HCT116 (cell line): Measurements from ENCODE around the gene MGAM2. TPM values are rescaled to one million over a fixed set of nuclear protein-coding genes. Genes with fewer than 3 reads are reported as not detected.

Experiments
- ATAC-seq: fragments of 200-7000 bp; cut with Tn5 transposase; 2 replicates; pipeline ENCODE4 v1.9.1; 2020; ENCODE audit warnings: mild to moderate bottlenecking, moderate library complexity
- BruUV-seq: library from RNA; stranded (reverse); fragments of 400-500 nt; replicated peaks from 2 replicates; lab custom pipeline; 2021; lab: Mats Ljungman, UMichigan
- CTCF ChIA-PET: fragments of 300-600 bp; sonication (Branson Sonifier 250); formaldehyde crosslinking; loops from one replicate; lab custom pipeline; 2021; ENCODE audit warnings: antibody characterized with exemption; lab: Charles Lee
- POLR2A ChIA-PET: fragments of 300-600, 350-600 bp; sonication (Branson Sonifier 250); formaldehyde crosslinking; loops from one replicate; lab custom pipeline; 2021; ENCODE audit warnings: antibody characterized with exemption; lab: Charles Lee
- RAD21 ChIA-PET, 2 experiments: fragments of 300-600 bp; sonication (Branson Sonifier 250); formaldehyde crosslinking; loops; one replicate each; lab custom pipeline; 2023; ENCODE audit warnings: low total read pairs in 2 of 2; ENCODE audit not compliant: uncharacterized antibody in 2 of 2, unreplicated experiment in 2 of 2, low non-redundant PET in 1 of 2; lab: Charles Lee
- DNase-seq: peaks from one replicate; pipeline ENCODE4 v3.0.0-alpha.2; 2010; ENCODE audit warnings: low read depth, low spot score
- H2AFZ ChIP-seq: fragments of 200-600 bp; shearing (Covaris generic), sonication (generic); 2 replicates; pipeline ENCODE4 v1.6.1; 2017; ENCODE audit warnings: low read depth, mixed run types, mixed read lengths, antibody characterized with exemption, low read length; ENCODE audit not compliant: poor library complexity, severe bottlenecking
- H3K27ac ChIP-seq: 2 replicates; pipeline ENCODE4 v1.5.1; 2012; ENCODE audit warnings: low read depth, low read length
- H3K27me3 ChIP-seq: fragments of 200-600 bp; sonication (generic); 2 replicates; pipeline ENCODE4 v1.6.1; 2016; ENCODE audit warnings: mixed run types, low read length, mixed read lengths; ENCODE audit not compliant: insufficient read depth
- H3K36me3 ChIP-seq, 2 experiments: fragments of 200-500 bp in 1 of 2; fragments of 200-600 bp in 1 of 2; sonication (Bioruptor generic) in 1 of 2; sonication (generic) in 1 of 2; 2 replicates each; pipeline versions ENCODE4 v1.5.1 to v1.6.1; 2014 to 2016; ENCODE audit warnings: low read length in 2 of 2, inconsistent platforms in 1 of 2, mixed read lengths in 1 of 2, mixed run types in 1 of 2; ENCODE audit not compliant: insufficient read depth in 2 of 2, control insufficient read depth in 1 of 2
- H3K4me1 ChIP-seq, 2 experiments: fragments of 200-600 bp in 1 of 2; sonication (generic) in 1 of 2; 2 replicates each; pipeline versions ENCODE4 v1.5.1 to v1.6.1; 2012 to 2017; ENCODE audit warnings: low read length in 2 of 2, inconsistent platforms in 1 of 2, mild to moderate bottlenecking in 1 of 2, mixed read lengths in 1 of 2, mixed run types in 1 of 2, moderate library complexity in 1 of 2; ENCODE audit not compliant: insufficient read depth in 2 of 2, control insufficient read depth in 1 of 2
- H3K4me2 ChIP-seq: fragments of 200-600 bp; sonication (generic); 2 replicates; pipeline ENCODE4 v1.6.1; 2017; ENCODE audit warnings: mixed run types, low read length, mixed read lengths
- H3K4me3 ChIP-seq, 2 experiments: fragments of 200-600 bp in 1 of 2; sonication (generic) in 1 of 2; replicated peaks in 1 of 2; 2 replicates each; pipeline ENCODE4 v1.5.1; 2011 to 2016; ENCODE audit warnings: low read length in 2 of 2, control low read depth in 1 of 2, low read depth in 1 of 2, mild to moderate bottlenecking in 1 of 2, mixed read lengths in 1 of 2, mixed run types in 1 of 2
- H3K79me2 ChIP-seq: fragments of 200-600 bp; sonication (generic); 2 replicates; pipeline ENCODE4 v1.6.1; 2017; ENCODE audit warnings: mild to moderate bottlenecking, mixed run types, low read length, moderate library complexity, mixed read lengths; ENCODE audit not compliant: insufficient read depth
- H3K9ac ChIP-seq: fragments of 200-600 bp; sonication (generic); 2 replicates; pipeline ENCODE4 v1.6.1; 2016; ENCODE audit warnings: low read length, mixed read lengths
- H3K9me2 ChIP-seq: fragments of 200-600 bp; sonication (generic), shearing (Covaris generic); 2 replicates; pipeline ENCODE4 v1.6.1; 2017; ENCODE audit warnings: mixed run types, mild to moderate bottlenecking, moderate library complexity; ENCODE audit not compliant: insufficient read depth
- H3K9me3 ChIP-seq, 2 experiments: fragments of 200-500 bp in 1 of 2; fragments of 200-600 bp in 1 of 2; sonication (Bioruptor generic) in 1 of 2; sonication (generic) in 1 of 2; 2 replicates each; pipeline ENCODE4 v1.6.1; 2014 to 2017; ENCODE audit warnings: low read length in 2 of 2, mixed read lengths in 2 of 2, inconsistent platforms in 1 of 2, low read depth in 1 of 2, mild to moderate bottlenecking in 1 of 2, mixed run types in 1 of 2, moderate library complexity in 1 of 2; ENCODE audit not compliant: control insufficient read depth in 1 of 2, insufficient read depth in 1 of 2
- H4K20me1 ChIP-seq: fragments of 200-600 bp; sonication (generic), shearing (Covaris generic); 2 replicates; pipeline ENCODE4 v1.6.1; 2017; ENCODE audit warnings: mixed run types, mild to moderate bottlenecking, moderate library complexity; ENCODE audit not compliant: insufficient read depth
- CBX3 ChIP-seq: IDR thresholded peaks from 2 replicates; pipeline ENCODE4 v1.6.1; 2012; ENCODE audit warnings: low read depth
- CEBPB ChIP-seq: IDR thresholded peaks from 2 replicates; pipeline ENCODE4 v1.6.1; 2012; ENCODE audit warnings: low read depth
- EGR1 ChIP-seq: IDR thresholded peaks from 2 replicates; pipeline ENCODE4 v1.6.1; 2012; ENCODE audit warnings: low read depth
- EZH2 ChIP-seq: fragments of 200-600 bp; sonication (generic); IDR thresholded peaks from 2 replicates; pipeline ENCODE4 v1.6.1; 2017; ENCODE audit warnings: antibody characterized with exemption, mixed run types
- EZH2phosphoT487 ChIP-seq: fragments of 200-600 bp; IDR thresholded peaks from 2 replicates; pipeline ENCODE4 v1.6.1; 2018; ENCODE audit warnings: antibody characterized with exemption, borderline replicate concordance
- POLR2A ChIP-seq: IDR thresholded peaks from 2 replicates; pipeline ENCODE4 v1.7.0; 2011; ENCODE audit warnings: borderline replicate concordance; ENCODE audit not compliant: insufficient read depth, insufficient read length; ENCODE audit errors: extremely low read depth
- POLR2AphosphoS5 ChIP-seq: IDR thresholded peaks from 2 replicates; pipeline ENCODE4 v1.6.1; 2011; ENCODE audit warnings: mild to moderate bottlenecking, low read depth, low read length, moderate library complexity
- REST ChIP-seq: IDR thresholded peaks from 2 replicates; pipeline ENCODE4 v1.6.1; 2012; ENCODE audit warnings: low read depth
- YY1 ChIP-seq: IDR thresholded peaks from 2 replicates; pipeline ENCODE4 v1.6.1; 2011; ENCODE audit warnings: low read length, low read depth, moderate library complexity, mild to moderate bottlenecking; ENCODE audit not compliant: insufficient replicate concordance; ENCODE audit errors: extremely low read depth
- ZBTB33 ChIP-seq: IDR thresholded peaks from 2 replicates; pipeline ENCODE4 v1.6.1; 2011; ENCODE audit warnings: mild to moderate bottlenecking, low read length, moderate library complexity; ENCODE audit not compliant: insufficient replicate concordance; ENCODE audit errors: extremely low read depth
- ZFX ChIP-seq: fragments of 450-650 bp; IDR thresholded peaks from 2 replicates; pipeline ENCODE4 v1.6.1; 2017
- intact Hi-C: fragments of 100-400 bp; cut with micrococcal nuclease; formaldehyde crosslinking; loops from 2 replicates; pipeline ENCODE4 v1.10.0; 2022
- total RNA-seq: library from RNA; stranded (reverse); gene quantifications from one replicate; pipeline ENCODE4 v1.2.1, GENCODE V29; 2021; ENCODE audit not compliant: unreplicated experiment

MGAM2 gene
- total RNA-seq, 1 experiment from 2014 or later: 0.05 TPM

- Histone ChIP-seq H3K36me3 (no peaks in the 10 kb centered on the region), H3K27ac (no peak overlapping the region), H4K20me1 (no peaks in the 10 kb centered on the region), H3K9ac (no peak overlapping the region), H3K79me2 (no peaks in the 10 kb centered on the region), H3K9me3 (no peaks in the 10 kb centered on the region), H3K9me2 (no peaks in the 10 kb centered on the region), H3K4me2 (no peak overlapping the region), H3K4me1 (no peaks in the 10 kb centered on the region), H3K27me3 (no peaks in the 10 kb centered on the region), H3K4me3 (no peak overlapping the region), H2AFZ (no peak overlapping the region)
- intact Hi-C loops: no loop called here
- POLR2A ChIA-PET: no interaction called here
- no TSS peak for BruUV-seq
- CTCF ChIA-PET: no interaction called here
- DNase-seq (no peak), ATAC-seq (no peak)
- RAD21 ChIA-PET: no interaction called here
- TF ChIP-seq ZBTB33 (no peak), EZH2phosphoT487 (no peak), REST (no peak), POLR2A (no peak), YY1 (no peak), EGR1 (no peak), CBX3 (no peak), EZH2 (no peak), ZFX (no peak), CEBPB (no peak), POLR2AphosphoS5 (no peak)
Observed at GRCh38 chr7:142131439-142132185, 20.1 kb downstream of the MGAM2 start.
